DMS 273 (cell line): ENCODE results near the gene SIRPG.
"Not testable (repeated sequence)": the region's sequence is repeated elsewhere in the genome, so short reads cannot be mapped to it uniquely, and the experiment has no call there.

Experiments
- DNase-seq: peaks from one replicate; lab custom pipeline; 2025; ENCODE audit not compliant: unreplicated experiment; lab: John Stamatoyannopoulos, UW

Gene SIRPG

DNA sequence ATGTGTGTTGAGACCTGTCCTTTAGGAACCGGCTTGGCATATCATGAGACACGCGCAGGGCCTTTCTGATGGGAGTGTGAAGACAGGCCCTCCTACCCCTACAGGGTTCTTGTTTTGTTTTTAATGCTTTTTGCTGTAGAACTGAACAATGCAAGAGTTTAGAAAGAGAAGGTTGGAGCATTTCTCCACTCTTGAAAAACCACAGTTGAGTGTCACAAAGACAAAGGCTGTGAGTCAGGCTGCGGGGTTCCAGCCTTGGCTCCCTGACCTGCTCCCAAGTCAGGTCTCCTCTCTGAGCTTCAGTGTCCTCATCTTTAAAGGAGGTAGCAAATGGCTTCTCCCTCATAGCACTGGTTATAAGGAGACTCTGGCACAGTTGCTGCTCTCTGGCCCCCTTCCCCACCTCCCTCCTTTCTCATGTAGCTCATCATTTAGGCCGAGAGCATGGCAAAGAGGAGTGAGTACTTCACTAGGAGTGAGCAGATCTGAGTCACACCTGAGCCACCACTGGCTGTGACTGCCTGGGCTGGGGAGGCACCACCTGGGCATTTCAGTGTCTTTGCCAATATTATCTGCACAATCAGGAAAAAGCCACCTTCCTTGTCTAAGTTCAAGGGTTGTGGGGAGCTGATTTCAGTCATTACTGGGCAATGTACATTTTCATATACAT is 48.8 kb downstream of the SIRPG start:
- not testable (repeated sequence) for DNase-seq

DNA sequence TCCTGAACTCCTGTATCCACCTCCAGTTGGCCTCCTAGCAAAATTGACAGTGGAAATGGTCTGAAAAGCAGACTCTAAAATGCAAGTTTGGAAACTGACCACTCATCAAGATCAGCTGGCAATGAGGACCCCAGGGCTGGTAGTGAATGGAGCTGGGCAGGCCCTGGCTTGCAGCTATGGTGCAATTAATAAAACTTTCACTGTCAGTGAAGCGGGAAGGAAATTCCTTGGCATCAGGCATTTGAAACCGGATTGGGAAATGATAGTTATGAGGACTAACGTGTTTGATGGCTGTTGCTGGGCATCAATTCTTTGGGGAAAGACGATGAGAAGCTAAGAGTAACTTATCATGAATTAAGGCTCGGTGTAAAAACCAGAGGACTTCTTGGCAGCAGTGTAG is 56.8 kb downstream of the SIRPG start:
- DNase-seq, result no peak

DNA sequence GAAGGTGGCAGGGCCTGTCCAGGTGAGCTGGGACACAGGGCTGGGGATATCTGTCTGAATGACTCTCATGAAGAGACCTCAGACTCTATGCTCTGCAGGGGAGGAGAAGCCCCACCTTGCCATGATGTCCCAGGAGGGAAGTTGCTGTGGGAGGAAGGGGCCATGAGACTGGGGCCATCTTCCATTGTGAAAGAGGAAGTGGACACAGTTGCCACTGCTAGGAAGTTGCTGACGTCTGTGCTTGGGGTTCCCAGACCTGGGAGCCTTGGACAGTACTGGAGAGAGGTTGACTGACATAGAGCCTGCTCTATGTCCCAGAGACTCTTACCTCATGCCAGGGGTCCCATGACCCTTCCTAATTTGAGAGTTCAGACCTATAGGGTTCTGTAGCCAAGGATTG is 62.2 kb downstream of the SIRPG start:
- DNase-seq, result no peak

DNA sequence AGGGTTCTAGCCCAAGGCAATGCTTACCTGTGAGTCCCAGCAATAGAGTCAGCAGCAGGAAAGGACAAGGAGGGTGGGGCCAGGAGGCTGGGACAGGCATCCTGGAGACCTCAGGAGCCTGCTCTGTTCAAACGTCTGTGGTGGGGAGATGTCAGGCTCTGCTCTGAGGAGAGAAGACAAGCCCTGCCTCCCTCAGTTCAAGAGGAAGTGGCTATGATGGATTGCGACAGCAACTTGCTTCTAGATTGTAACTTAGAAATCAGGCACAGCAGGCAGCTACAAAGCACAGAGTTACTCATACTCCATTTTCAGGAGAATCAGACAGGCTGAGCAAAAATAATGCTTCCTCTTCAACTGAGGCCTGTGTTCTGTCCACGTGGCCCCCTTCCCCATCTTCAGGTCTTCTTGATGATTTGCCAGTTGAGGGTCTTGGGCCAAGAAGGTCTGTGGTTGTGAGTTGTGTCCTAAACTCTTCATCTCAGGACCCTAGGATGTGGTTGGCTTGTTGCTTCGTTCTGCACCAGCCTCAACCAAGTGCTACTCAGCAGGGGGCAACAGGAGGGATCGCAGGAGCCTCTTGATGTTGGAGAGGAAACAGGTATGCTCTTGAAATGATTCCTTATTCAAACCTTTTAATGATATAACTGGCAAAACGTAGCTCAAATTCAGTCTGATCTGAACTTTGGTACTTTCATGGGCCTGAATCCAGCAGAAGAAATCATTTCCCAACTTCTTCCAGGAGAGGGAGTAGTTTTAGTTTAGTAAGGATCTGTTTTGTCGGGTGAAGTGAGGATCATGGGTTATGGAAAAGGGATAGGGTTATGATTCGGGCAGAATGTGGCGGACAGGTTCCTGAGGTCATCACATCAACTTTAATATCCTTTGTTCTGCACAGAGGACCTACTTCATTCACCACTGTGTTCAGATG is 68.8 kb downstream of the SIRPG start:
- DNase-seq, result peak; percentile 23

DNA sequence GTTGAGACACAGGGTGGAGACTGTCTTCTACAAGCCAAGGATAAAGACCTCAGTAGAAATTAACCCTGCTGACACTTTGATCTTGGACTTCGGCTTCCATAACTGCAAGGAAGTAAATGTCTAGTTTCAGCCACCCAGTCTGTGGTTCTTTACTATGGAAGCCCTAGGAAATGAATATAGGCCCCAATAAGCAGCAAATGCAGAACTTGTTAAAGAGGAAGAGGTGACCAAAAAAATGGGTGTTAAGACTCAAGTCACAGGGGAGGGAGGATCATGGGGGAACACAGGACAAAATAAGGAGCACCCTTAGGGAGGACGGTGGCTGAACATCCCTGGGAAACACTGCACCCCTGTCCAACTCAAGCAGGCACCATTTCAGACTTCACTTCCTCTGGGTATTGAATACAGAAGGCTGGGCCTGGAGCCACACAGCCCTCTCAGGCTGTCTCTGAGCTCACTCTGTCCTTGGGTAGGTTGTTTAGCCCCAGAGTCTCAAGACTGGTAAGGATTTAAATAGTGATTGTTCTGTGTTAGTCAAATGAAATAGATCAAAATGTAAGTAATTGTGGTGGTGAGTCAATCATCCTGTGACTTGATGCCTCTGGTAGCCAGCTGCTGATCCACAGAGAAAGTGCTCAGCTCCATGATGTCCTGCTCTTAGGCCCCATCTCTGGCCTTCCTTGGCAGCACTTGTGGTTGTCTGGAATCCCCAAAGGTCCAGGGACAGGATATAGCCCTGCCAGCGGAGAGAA is 69.6 kb downstream of the SIRPG start:
- DNase-seq, result no peak

DNA sequence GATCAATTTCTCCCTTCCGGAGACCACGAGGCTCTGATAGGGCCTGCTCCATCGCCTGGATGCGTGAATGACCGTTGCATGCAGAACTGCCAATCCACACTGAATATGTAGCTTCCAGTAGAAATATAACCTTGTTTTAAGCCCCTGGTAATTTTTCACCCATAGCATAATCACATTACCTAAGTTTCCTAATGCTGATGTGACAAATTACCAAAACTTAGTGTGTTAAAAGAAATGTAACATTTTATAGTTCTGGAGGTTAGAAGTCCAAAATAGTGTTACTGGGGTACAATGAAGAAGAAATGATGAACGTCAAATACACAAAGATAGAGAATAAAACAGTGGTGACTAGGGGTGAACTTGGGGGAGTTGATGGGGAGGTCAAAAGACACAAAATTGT is 78.1 kb downstream of the SIRPG start:
- no peak for DNase-seq
